ENCODE data around the gene PAM. TPM values are rescaled to one million over a fixed set of nuclear protein-coding genes. Genes with fewer than 3 reads are reported as not detected.

Gene PAM
- total and polyA plus RNA-seq, 2 of the 13 experiments (the other 11 are each of a cell fraction or from before 2014, with no cell fraction given), result 20.2 to 79.1 TPM

DNA sequence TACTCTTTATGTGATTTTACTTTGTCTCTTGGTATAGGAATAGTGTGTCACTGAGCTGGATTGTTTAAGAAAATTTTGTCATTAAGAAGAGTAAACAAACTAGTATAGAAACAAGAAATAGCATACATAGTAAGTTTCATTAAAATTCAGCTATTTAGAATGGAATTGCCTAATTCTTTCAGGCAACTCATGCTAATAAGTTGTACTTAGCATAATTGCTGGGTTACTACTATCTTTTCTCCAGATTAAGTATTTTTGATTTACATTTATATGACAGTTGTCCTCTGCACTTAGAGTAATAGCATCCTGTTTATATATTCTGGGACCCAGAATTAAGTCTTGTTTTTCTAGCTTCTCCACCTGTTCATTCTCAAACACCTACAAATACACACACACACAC is 85.9 kb downstream of the PAM start (continued):
- TF ChIP-seq JARID2 (CRISPR knock-in tag; IDR thresholded peaks at IDR 0.05; ENCODE audit: insufficient replicate concordance) (no peak), PLRG1 (conservative IDR thresholded peaks at IDR 0.05) (no peak)

DNA sequence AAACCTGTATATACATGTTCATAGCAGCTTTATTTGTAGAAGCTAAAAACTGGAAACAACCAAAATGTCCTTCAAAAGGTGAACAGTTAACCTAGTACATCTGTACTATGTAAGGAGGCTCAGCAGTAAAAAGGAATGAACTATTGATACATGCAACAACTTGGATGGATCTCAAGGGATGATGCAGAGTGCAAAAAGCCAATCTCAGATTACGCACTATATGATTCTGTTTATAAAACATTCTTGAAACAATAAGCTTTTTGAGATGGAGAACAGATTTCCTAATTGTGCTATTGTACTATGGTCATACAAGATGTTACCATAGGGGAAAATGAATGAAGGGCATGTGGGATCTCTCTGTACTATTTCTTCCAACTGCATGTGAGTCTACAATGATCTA is 88.9 kb downstream of the PAM start:
- ATAC-seq (no peak), FAIRE-seq (no peak), DNase-seq (ENCODE audit: low spot score) (no peak)
- Histone ChIP-seq H3K79me2 (ENCODE audit: insufficient read depth, low read length) (no peaks in the 10 kb centered on the region), H4K20me1 (ENCODE audit: insufficient read depth, low read length) (no peaks in the 10 kb centered on the region; the same call in 1 of the 2 replicates), H3K27ac (ENCODE audit: extremely low read length, insufficient read depth, low read length) (no peak overlapping the region), H3K9ac (ENCODE audit: insufficient read depth, low read depth, low read length) (no peak overlapping the region), H3K4me2 (ENCODE audit: low read depth, low read length) (no peak overlapping the region), H3K9me3 (ENCODE audit: low read length) (no peaks in the 10 kb centered on the region), H3K36me3 (replicated peaks in 1 of 2; ENCODE audit: control insufficient read depth in 1 of 2, insufficient read depth in 2 of 2, low read length in 2 of 2) (no peaks in the 10 kb centered on the region), H2AFZ (ENCODE audit: low read length) (no peak overlapping the region), H3K27me3 (ENCODE audit: control insufficient read depth in 1 of 2, insufficient read depth in 2 of 2, low read length in 2 of 2) (no peaks in the 10 kb centered on the region), H3K4me3 (replicated peaks in 1 of 3; ENCODE audit: insufficient read depth in 1 of 3, low read depth in 2 of 3, low read length in 3 of 3) (no peak overlapping the region), H3K4me1 (ENCODE audit: insufficient read depth, low read length) (no peaks in the 10 kb centered on the region)
- in situ Hi-C loops (cut with HindIII; ENCODE audit: extremely low pct_ligation_motif_present, low pct_unique_long_range_greater_than_20kb) (no loop called here), intact Hi-C loops (cut with micrococcal nuclease; ENCODE audit: unreplicated experiment) (no loop called here)
- BruUV-seq (replicated peaks), result no TSS peak
- ChIA-PET CTCF (ENCODE audit: low intra/inter-chr PET ratio, low total read pairs) (no interaction called here), POLR2A (no interaction called here)
- 95% methylated on average over 1 of the region's 1 CpG for WGBS (ENCODE audit: low lambda C conversion rate)
- TF ChIP-seq ATM (IDR thresholded peaks at IDR 0.05; ENCODE audit: borderline replicate concordance) (no peak), ZNF678 (CRISPR knock-in tag; IDR thresholded peaks at IDR 0.05) (no peak)
- TF ChIP-seq, protein P1, sequence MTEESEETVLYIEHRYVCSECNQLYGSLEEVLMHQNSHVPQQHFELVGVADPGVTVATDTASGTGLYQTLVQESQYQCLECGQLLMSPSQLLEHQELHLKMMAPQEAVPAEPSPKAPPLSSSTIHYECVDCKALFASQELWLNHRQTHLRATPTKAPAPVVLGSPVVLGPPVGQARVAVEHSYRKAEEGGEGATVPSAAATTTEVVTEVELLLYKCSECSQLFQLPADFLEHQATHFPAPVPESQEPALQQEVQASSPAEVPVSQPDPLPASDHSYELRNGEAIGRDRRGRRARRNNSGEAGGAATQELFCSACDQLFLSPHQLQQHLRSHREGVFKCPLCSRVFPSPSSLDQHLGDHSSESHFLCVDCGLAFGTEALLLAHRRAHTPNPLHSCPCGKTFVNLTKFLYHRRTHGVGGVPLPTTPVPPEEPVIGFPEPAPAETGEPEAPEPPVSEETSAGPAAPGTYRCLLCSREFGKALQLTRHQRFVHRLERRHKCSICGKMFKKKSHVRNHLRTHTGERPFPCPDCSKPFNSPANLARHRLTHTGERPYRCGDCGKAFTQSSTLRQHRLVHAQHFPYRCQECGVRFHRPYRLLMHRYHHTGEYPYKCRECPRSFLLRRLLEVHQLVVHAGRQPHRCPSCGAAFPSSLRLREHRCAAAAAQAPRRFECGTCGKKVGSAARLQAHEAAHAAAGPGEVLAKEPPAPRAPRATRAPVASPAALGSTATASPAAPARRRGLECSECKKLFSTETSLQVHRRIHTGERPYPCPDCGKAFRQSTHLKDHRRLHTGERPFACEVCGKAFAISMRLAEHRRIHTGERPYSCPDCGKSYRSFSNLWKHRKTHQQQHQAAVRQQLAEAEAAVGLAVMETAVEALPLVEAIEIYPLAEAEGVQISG (CRISPR knock-in tag; IDR thresholded peaks at IDR 0.05), result no peak
- TF ChIP-seq, protein P2, sequence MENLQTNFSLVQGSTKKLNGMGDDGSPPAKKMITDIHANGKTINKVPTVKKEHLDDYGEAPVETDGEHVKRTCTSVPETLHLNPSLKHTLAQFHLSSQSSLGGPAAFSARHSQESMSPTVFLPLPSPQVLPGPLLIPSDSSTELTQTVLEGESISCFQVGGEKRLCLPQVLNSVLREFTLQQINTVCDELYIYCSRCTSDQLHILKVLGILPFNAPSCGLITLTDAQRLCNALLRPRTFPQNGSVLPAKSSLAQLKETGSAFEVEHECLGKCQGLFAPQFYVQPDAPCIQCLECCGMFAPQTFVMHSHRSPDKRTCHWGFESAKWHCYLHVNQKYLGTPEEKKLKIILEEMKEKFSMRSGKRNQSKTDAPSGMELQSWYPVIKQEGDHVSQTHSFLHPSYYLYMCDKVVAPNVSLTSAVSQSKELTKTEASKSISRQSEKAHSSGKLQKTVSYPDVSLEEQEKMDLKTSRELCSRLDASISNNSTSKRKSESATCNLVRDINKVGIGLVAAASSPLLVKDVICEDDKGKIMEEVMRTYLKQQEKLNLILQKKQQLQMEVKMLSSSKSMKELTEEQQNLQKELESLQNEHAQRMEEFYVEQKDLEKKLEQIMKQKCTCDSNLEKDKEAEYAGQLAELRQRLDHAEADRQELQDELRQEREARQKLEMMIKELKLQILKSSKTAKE (CRISPR knock-in tag; IDR thresholded peaks at IDR 0.05; ENCODE audit: borderline replicate concordance), result no peak
- TF ChIP-seq, protein P3, sequence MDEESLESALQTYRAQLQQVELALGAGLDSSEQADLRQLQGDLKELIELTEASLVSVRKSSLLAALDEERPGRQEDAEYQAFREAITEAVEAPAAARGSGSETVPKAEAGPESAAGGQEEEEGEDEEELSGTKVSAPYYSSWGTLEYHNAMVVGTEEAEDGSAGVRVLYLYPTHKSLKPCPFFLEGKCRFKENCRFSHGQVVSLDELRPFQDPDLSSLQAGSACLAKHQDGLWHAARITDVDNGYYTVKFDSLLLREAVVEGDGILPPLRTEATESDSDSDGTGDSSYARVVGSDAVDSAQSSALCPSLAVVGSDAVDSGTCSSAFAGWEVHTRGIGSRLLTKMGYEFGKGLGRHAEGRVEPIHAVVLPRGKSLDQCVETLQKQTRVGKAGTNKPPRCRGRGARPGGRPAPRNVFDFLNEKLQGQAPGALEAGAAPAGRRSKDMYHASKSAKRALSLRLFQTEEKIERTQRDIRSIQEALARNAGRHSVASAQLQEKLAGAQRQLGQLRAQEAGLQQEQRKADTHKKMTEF (CRISPR knock-in tag; IDR thresholded peaks at IDR 0.05), result no peak
- TF ChIP-seq, protein P4, sequence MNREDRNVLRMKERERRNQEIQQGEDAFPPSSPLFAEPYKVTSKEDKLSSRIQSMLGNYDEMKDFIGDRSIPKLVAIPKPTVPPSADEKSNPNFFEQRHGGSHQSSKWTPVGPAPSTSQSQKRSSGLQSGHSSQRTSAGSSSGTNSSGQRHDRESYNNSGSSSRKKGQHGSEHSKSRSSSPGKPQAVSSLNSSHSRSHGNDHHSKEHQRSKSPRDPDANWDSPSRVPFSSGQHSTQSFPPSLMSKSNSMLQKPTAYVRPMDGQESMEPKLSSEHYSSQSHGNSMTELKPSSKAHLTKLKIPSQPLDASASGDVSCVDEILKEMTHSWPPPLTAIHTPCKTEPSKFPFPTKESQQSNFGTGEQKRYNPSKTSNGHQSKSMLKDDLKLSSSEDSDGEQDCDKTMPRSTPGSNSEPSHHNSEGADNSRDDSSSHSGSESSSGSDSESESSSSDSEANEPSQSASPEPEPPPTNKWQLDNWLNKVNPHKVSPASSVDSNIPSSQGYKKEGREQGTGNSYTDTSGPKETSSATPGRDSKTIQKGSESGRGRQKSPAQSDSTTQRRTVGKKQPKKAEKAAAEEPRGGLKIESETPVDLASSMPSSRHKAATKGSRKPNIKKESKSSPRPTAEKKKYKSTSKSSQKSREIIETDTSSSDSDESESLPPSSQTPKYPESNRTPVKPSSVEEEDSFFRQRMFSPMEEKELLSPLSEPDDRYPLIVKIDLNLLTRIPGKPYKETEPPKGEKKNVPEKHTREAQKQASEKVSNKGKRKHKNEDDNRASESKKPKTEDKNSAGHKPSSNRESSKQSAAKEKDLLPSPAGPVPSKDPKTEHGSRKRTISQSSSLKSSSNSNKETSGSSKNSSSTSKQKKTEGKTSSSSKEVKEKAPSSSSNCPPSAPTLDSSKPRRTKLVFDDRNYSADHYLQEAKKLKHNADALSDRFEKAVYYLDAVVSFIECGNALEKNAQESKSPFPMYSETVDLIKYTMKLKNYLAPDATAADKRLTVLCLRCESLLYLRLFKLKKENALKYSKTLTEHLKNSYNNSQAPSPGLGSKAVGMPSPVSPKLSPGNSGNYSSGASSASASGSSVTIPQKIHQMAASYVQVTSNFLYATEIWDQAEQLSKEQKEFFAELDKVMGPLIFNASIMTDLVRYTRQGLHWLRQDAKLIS (CRISPR knock-in tag; IDR thresholded peaks at IDR 0.05), result no peak
- TF ChIP-seq, protein P5, sequence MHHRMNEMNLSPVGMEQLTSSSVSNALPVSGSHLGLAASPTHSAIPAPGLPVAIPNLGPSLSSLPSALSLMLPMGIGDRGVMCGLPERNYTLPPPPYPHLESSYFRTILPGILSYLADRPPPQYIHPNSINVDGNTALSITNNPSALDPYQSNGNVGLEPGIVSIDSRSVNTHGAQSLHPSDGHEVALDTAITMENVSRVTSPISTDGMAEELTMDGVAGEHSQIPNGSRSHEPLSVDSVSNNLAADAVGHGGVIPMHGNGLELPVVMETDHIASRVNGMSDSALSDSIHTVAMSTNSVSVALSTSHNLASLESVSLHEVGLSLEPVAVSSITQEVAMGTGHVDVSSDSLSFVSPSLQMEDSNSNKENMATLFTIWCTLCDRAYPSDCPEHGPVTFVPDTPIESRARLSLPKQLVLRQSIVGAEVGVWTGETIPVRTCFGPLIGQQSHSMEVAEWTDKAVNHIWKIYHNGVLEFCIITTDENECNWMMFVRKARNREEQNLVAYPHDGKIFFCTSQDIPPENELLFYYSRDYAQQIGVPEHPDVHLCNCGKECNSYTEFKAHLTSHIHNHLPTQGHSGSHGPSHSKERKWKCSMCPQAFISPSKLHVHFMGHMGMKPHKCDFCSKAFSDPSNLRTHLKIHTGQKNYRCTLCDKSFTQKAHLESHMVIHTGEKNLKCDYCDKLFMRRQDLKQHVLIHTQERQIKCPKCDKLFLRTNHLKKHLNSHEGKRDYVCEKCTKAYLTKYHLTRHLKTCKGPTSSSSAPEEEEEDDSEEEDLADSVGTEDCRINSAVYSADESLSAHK (CRISPR knock-in tag; IDR thresholded peaks at IDR 0.05; ENCODE audit: borderline replicate concordance), result no peak
